ENCODE measurements around the gene MRPS22. TPM values are rescaled to one million over a fixed set of nuclear protein-coding genes. Genes with fewer than 3 reads are reported as not detected.
A peak's percentile ranks its signal among the peaks of the same experiment; 100 is the strongest.

MRPS22 gene
- total and polyA plus RNA-seq, 2 of the 13 experiments (the other 11 are each of a cell fraction or from before 2014, with no cell fraction given), result 52.7 to 113 TPM

DNA sequence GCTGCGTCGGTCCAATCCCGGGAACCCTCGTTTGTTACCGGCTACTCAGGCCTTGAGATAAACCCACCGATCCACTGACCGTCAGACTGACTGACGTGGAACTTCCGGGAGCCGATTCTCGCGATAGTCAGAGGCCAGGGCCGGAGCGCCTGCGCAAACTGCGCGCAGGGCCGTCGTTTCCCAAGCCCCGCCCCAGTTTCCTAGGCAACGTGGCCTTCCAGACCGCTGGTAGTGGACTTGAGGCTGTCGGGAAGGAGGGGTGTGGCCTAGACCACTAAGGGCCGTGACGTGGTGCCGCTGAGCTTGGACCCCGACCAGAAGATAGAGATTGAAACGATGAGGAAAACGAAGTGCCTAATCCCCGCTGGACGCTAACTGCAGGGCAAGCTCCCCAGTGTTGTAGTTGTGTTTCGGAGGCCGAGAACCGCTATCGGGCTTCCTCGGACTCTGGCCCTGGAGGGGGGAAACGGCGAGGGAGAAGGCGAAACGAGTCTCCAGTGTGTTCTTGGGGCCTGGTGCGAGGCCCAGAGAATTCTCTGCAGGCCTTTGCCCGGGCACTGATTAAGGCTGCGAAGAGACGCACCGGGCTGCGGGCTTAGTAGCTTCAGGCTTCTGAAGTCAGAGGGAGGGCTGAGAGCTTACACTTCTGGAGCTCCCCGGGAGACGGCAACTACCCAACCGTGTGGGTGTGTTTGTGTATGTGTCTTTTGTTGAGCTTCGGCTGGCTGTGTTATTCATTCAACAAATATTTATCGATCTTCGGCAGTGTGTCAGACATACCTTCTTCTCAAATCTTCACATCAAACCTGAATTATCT is 45.9 kb downstream of the MRPS22 start, which contains the start of gene COPB2 (continued):
- TF ChIP-seq, protein P1, sequence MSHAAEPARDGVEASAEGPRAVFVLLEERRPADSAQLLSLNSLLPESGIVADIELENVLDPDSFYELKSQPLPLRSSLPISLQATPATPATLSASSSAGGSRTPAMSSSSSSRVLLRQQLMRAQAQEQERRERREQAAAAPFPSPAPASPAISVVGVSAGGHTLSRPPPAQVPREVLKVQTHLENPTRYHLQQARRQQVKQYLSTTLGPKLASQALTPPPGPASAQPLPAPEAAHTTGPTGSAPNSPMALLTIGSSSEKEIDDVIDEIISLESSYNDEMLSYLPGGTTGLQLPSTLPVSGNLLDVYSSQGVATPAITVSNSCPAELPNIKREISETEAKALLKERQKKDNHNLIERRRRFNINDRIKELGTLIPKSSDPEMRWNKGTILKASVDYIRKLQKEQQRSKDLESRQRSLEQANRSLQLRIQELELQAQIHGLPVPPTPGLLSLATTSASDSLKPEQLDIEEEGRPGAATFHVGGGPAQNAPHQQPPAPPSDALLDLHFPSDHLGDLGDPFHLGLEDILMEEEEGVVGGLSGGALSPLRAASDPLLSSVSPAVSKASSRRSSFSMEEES (CRISPR knock-in tag; IDR thresholded peaks at IDR 0.05), result peak; percentile 23; the same call in 1 of the 2 replicates
- TF ChIP-seq, protein P2, sequence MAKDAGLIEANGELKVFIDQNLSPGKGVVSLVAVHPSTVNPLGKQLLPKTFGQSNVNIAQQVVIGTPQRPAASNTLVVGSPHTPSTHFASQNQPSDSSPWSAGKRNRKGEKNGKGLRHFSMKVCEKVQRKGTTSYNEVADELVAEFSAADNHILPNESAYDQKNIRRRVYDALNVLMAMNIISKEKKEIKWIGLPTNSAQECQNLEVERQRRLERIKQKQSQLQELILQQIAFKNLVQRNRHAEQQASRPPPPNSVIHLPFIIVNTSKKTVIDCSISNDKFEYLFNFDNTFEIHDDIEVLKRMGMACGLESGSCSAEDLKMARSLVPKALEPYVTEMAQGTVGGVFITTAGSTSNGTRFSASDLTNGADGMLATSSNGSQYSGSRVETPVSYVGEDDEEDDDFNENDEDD (CRISPR knock-in tag; IDR thresholded peaks at IDR 0.05; ENCODE audit: borderline replicate concordance), result 0 out of 2 replicates have a peak, but pooled peaks have one; percentile 10
- TF ChIP-seq ZNF720 (CRISPR knock-in tag; IDR thresholded peaks at IDR 0.05), result no peak
- TF ChIP-seq, protein P3, sequence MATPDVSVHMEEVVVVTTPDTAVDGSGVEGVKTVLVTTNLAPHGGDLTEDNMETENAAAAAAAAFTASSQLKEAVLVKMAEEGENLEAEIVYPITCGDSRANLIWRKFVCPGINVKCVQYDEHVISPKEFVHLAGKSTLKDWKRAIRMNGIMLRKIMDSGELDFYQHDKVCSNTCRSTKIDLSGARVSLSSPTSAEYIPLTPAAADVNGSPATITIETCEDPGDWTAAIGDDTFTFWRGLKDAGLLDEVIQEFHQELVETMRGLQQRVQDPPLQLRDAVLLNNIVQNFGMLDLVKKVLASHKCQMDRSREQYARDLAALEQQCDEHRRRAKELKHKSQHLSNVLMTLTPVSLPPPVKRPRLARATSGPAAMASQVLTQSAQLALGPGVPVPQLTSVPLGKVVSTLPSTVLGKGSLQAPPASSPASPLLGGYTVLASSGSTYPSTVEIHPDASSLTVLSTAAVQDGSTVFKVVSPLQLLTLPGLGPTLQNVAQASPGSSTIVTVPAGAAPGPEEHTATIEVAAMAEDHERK (CRISPR knock-in tag; IDR thresholded peaks at IDR 0.05; ENCODE audit: low read depth), result 0 out of 2 replicates have a peak, but pooled peaks have one; percentile 28
- TF ChIP-seq, protein P4, sequence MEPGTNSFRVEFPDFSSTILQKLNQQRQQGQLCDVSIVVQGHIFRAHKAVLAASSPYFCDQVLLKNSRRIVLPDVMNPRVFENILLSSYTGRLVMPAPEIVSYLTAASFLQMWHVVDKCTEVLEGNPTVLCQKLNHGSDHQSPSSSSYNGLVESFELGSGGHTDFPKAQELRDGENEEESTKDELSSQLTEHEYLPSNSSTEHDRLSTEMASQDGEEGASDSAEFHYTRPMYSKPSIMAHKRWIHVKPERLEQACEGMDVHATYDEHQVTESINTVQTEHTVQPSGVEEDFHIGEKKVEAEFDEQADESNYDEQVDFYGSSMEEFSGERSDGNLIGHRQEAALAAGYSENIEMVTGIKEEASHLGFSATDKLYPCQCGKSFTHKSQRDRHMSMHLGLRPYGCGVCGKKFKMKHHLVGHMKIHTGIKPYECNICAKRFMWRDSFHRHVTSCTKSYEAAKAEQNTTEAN (CRISPR knock-in tag; conservative IDR thresholded peaks at IDR 0.05), result peak; percentile 51; the same call in 1 of the 2 replicates
- peak; percentile 86 for TF ChIP-seq CREM (IDR thresholded peaks at IDR 0.05)
- no peak for TF ChIP-seq CREM (CRISPR knock-in tag; IDR thresholded peaks at IDR 0.05)
- TF ChIP-seq SRY (CRISPR knock-in tag; IDR thresholded peaks at IDR 0.05), result peak; percentile 25; the same call in 1 of the 2 replicates
- peak; percentile 78 for TF ChIP-seq U2AF1 (optimal IDR thresholded peaks at IDR 0.05; ENCODE audit: low read depth, low read length)
- TF ChIP-seq RXRA (CRISPR knock-in tag; IDR thresholded peaks at IDR 0.05), result no peak; the same call in 1 of the 2 replicates
- TF ChIP-seq, protein P5, sequence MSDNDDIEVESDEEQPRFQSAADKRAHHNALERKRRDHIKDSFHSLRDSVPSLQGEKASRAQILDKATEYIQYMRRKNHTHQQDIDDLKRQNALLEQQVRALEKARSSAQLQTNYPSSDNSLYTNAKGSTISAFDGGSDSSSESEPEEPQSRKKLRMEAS (IDR thresholded peaks at IDR 0.05), result peak; percentile 53; the same call in 1 of the 2 replicates
- TF ChIP-seq, protein P6, sequence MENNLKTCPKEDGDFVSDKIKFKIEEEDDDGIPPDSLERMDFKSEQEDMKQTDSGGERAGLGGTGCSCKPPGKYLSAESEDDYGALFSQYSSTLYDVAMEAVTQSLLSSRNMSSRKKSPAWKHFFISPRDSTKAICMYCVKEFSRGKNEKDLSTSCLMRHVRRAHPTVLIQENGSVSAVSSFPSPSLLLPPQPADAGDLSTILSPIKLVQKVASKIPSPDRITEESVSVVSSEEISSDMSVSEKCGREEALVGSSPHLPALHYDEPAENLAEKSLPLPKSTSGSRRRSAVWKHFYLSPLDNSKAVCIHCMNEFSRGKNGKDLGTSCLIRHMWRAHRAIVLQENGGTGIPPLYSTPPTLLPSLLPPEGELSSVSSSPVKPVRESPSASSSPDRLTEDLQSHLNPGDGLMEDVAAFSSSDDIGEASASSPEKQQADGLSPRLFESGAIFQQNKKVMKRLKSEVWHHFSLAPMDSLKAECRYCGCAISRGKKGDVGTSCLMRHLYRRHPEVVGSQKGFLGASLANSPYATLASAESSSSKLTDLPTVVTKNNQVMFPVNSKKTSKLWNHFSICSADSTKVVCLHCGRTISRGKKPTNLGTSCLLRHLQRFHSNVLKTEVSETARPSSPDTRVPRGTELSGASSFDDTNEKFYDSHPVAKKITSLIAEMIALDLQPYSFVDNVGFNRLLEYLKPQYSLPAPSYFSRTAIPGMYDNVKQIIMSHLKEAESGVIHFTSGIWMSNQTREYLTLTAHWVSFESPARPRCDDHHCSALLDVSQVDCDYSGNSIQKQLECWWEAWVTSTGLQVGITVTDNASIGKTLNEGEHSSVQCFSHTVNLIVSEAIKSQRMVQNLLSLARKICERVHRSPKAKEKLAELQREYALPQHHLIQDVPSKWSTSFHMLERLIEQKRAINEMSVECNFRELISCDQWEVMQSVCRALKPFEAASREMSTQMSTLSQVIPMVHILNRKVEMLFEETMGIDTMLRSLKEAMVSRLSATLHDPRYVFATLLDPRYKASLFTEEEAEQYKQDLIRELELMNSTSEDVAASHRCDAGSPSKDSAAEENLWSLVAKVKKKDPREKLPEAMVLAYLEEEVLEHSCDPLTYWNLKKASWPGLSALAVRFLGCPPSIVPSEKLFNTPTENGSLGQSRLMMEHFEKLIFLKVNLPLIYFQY (CRISPR knock-in tag; IDR thresholded peaks at IDR 0.05; ENCODE audit: borderline replicate concordance), result 0 out of 2 replicates have a peak, but pooled peaks have one; percentile 23
- TF ChIP-seq, protein P7, sequence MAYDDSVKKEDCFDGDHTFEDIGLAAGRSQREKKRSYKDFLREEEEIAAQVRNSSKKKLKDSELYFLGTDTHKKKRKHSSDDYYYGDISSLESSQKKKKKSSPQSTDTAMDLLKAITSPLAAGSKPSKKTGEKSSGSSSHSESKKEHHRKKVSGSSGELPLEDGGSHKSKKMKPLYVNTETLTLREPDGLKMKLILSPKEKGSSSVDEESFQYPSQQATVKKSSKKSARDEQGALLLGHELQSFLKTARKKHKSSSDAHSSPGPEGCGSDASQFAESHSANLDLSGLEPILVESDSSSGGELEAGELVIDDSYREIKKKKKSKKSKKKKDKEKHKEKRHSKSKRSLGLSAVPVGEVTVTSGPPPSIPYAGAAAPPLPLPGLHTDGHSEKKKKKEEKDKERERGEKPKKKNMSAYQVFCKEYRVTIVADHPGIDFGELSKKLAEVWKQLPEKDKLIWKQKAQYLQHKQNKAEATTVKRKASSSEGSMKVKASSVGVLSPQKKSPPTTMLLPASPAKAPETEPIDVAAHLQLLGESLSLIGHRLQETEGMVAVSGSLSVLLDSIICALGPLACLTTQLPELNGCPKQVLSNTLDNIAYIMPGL (CRISPR knock-in tag; IDR thresholded peaks at IDR 0.05; ENCODE audit: borderline replicate concordance in 1 of 2, low read depth in 1 of 2), result peak; percentile 54 to 66; a peak in 3 of 4 replicates
- no peak for TF ChIP-seq ZNF549 (CRISPR knock-in tag; IDR thresholded peaks at IDR 0.05)
- no peak for TF ChIP-seq ZNF713 (CRISPR knock-in tag; IDR thresholded peaks at IDR 0.05)
- TF ChIP-seq XBP1 (CRISPR knock-in tag; IDR thresholded peaks at IDR 0.05), result peak; percentile 33; the same call in 1 of the 2 replicates

Data from HepG2 (cell line).